ENCODE data around the gene SRSF4. TPM values are rescaled to one million over a fixed set of nuclear protein-coding genes. Genes with fewer than 3 reads are reported as not detected.

SRSF4 gene
- total and polyA plus RNA-seq, 2 donors (not counting 1 experiment from before 2014, with no cell fraction given) = 51.4 to 61.9 TPM

DNA sequence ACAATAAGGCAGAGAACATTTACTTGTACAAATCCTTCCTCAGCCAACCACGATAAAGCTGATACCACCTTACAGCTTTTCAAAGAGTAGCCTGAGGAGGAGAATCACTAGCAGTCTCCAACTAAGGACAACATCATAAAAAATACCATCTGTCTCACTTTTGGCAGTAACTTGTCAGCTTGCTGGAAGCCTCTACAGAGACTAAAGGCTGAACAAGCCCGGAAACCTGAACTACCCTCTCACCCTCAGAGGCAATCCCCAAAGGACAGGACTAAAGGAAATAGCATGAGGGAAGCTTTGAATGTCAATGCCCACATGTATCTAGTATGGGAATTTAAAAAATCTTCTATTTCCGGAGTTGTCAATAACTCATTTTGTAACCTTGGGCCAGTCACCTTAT lies 10.6 kb downstream of the SRSF4 start:
- peaks cover 1% of the 10 kb centered on the region for H3K36me3 ChIP-seq (ENCODE audit: control insufficient read depth, insufficient read depth, low read length)
- H4K20me1 ChIP-seq (ENCODE audit: control insufficient read depth, extremely low read depth, insufficient read depth, low read length) = peaks cover 4% of the 10 kb centered on the region
- H3K4me2 ChIP-seq (ENCODE audit: extremely low read depth, insufficient read depth, low read length) = no peak overlapping the region
- DNase-seq (ENCODE audit: low read depth in 2 of 2) = no peak
- no peak for TF ChIP-seq EZH2 (IDR thresholded peaks at IDR 0.05; ENCODE audit: low read length, missing control alignments)
- no peak overlapping the region for H3K4me3 ChIP-seq (replicated peaks in 1 of 4; ENCODE audit: control extremely low read depth in 1 of 4, insufficient read depth in 1 of 4, low read depth in 3 of 4, low read length in 4 of 4)
- no peak overlapping the region for H3K27ac ChIP-seq (ENCODE audit: insufficient read depth, low read length)
- H3K9me3 ChIP-seq (ENCODE audit: control insufficient read depth, insufficient read depth, low read depth, low read length) = no peaks in the 10 kb centered on the region
- H3K79me2 ChIP-seq (ENCODE audit: control insufficient read depth, insufficient read depth, low read length) = peaks cover 96% of the 10 kb centered on the region
- no peak overlapping the region for H3K9ac ChIP-seq (ENCODE audit: insufficient read depth, low read length)
- H2AFZ ChIP-seq (ENCODE audit: low read length) = no peak overlapping the region
- H3K27me3 ChIP-seq (ENCODE audit: control insufficient read depth, insufficient read depth, low read length) = no peaks in the 10 kb centered on the region
- peaks cover 5% of the 10 kb centered on the region for H3K4me1 ChIP-seq (ENCODE audit: control insufficient read depth, extremely low read depth, insufficient read depth, low read length)

GRCh38 chr1:29169976-29170375 lies 11.7 kb downstream of the SRSF4 start:
- no peak overlapping the region for H3K4me2 ChIP-seq (ENCODE audit: extremely low read depth, insufficient read depth, low read length)
- peaks cover 98% of the 10 kb centered on the region for H3K79me2 ChIP-seq (ENCODE audit: control insufficient read depth, insufficient read depth, low read length)
- H3K27me3 ChIP-seq (ENCODE audit: control insufficient read depth, insufficient read depth, low read length) = no peaks in the 10 kb centered on the region
- peaks cover 5% of the 10 kb centered on the region for H3K4me1 ChIP-seq (ENCODE audit: control insufficient read depth, extremely low read depth, insufficient read depth, low read length)
- H3K9me3 ChIP-seq (ENCODE audit: control insufficient read depth, insufficient read depth, low read depth, low read length) = no peaks in the 10 kb centered on the region
- H3K9ac ChIP-seq (ENCODE audit: insufficient read depth, low read length) = no peak overlapping the region
- no peak overlapping the region for H3K4me3 ChIP-seq (replicated peaks in 1 of 4; ENCODE audit: control extremely low read depth in 1 of 4, insufficient read depth in 1 of 4, low read depth in 3 of 4, low read length in 4 of 4)
- no peak overlapping the region for H3K27ac ChIP-seq (ENCODE audit: insufficient read depth, low read length)
- peaks cover 4% of the 10 kb centered on the region for H4K20me1 ChIP-seq (ENCODE audit: control insufficient read depth, extremely low read depth, insufficient read depth, low read length)
- no peak overlapping the region for H2AFZ ChIP-seq (ENCODE audit: low read length)
- TF ChIP-seq EZH2 (IDR thresholded peaks at IDR 0.05; ENCODE audit: low read length, missing control alignments) = no peak
- TF ChIP-seq, protein P1, sequence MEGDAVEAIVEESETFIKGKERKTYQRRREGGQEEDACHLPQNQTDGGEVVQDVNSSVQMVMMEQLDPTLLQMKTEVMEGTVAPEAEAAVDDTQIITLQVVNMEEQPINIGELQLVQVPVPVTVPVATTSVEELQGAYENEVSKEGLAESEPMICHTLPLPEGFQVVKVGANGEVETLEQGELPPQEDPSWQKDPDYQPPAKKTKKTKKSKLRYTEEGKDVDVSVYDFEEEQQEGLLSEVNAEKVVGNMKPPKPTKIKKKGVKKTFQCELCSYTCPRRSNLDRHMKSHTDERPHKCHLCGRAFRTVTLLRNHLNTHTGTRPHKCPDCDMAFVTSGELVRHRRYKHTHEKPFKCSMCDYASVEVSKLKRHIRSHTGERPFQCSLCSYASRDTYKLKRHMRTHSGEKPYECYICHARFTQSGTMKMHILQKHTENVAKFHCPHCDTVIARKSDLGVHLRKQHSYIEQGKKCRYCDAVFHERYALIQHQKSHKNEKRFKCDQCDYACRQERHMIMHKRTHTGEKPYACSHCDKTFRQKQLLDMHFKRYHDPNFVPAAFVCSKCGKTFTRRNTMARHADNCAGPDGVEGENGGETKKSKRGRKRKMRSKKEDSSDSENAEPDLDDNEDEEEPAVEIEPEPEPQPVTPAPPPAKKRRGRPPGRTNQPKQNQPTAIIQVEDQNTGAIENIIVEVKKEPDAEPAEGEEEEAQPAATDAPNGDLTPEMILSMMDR (conservative IDR thresholded peaks at IDR 0.05 in 1 of 2, IDR thresholded peaks at IDR 0.05 in 1 of 2; ENCODE audit: low read depth in 1 of 2, low read length in 2 of 2) = no peak
- no peak for DNase-seq (ENCODE audit: low read depth in 2 of 2)
- H3K36me3 ChIP-seq (ENCODE audit: control insufficient read depth, insufficient read depth, low read length) = peaks cover 5% of the 10 kb centered on the region

DNA sequence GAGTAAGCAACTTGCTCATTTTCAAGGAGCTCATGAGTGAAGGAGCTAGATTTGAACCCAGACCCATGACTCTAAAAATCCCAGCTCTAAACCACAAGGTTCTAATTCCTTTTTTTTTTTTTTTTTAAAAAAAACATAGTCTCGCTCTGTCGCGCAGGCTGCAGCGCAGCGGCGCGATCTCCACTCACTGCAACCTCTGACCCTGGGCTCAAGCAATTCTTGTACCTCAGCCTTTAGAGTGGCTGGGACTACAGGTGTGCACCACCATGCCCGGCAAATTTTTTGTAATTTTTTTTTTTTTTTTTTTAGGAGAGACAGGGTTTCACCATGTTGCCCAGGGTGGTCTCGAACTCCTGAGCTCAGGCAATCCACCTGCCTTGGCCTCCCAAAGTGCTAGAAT lies 13.8 kb downstream of the SRSF4 start:
- peaks cover 5% of the 10 kb centered on the region for H3K4me1 ChIP-seq (ENCODE audit: control insufficient read depth, extremely low read depth, insufficient read depth, low read length)
- H3K79me2 ChIP-seq (ENCODE audit: control insufficient read depth, insufficient read depth, low read length) = peaks cover 98% of the 10 kb centered on the region
- H2AFZ ChIP-seq (ENCODE audit: low read length) = no peak overlapping the region
- H3K4me3 ChIP-seq (replicated peaks in 1 of 4; ENCODE audit: control extremely low read depth in 1 of 4, insufficient read depth in 1 of 4, low read depth in 3 of 4, low read length in 4 of 4) = no peak overlapping the region
- H3K36me3 ChIP-seq (ENCODE audit: control insufficient read depth, insufficient read depth, low read length) = peaks cover 5% of the 10 kb centered on the region
- H3K4me2 ChIP-seq (ENCODE audit: extremely low read depth, insufficient read depth, low read length) = no peak overlapping the region
- no peaks in the 10 kb centered on the region for H3K27me3 ChIP-seq (ENCODE audit: control insufficient read depth, insufficient read depth, low read length)
- peaks cover 1% of the 10 kb centered on the region for H4K20me1 ChIP-seq (ENCODE audit: control insufficient read depth, extremely low read depth, insufficient read depth, low read length)
- H3K9me3 ChIP-seq (ENCODE audit: control insufficient read depth, insufficient read depth, low read depth, low read length) = no peaks in the 10 kb centered on the region
- no peak overlapping the region for H3K27ac ChIP-seq (ENCODE audit: insufficient read depth, low read length)
- DNase-seq (ENCODE audit: low read depth in 2 of 2) = no peak
- TF ChIP-seq, protein P1 (conservative IDR thresholded peaks at IDR 0.05 in 1 of 2, IDR thresholded peaks at IDR 0.05 in 1 of 2; ENCODE audit: low read depth in 1 of 2, low read length in 2 of 2) = no peak
- no peak for TF ChIP-seq EZH2 (IDR thresholded peaks at IDR 0.05; ENCODE audit: low read length, missing control alignments)
- H3K9ac ChIP-seq (ENCODE audit: insufficient read depth, low read length) = no peak overlapping the region

Data from fibroblast of lung (primary cell).